HL-60/S4 (cell line): ENCODE results near the gene NOTCH3.

ENCODE experiments used
- in situ Hi-C: fragments of 300-500 bp; cut with MboI; formaldehyde crosslinking; loops from 2 replicates; pipeline ENCODE4 v1.14.3; 2022; ENCODE audit warnings: low sequenced_read_pairs

The NOTCH3 gene

DNA sequence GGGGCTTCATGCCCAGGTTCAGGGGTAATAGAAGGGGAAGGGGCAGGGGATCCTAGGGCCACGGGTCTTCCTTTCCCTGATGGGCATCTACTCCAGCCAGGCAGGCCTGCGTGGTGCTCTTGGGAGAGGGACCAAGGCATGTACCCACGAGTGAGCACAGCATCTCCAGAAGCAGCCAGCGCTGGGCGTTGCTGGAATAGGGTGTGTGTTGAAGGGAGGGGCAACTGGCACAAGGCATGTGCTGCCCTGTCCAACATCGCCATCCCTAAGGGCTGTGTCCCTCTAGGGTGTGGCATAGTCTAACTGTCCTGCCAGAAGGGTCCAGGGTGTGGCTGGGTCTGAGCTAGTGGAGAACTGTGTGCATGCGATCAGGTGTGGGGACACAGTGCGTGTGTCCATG lies 2.9 kb downstream of the NOTCH3 start:
- in situ Hi-C loops: no loop called here

DNA sequence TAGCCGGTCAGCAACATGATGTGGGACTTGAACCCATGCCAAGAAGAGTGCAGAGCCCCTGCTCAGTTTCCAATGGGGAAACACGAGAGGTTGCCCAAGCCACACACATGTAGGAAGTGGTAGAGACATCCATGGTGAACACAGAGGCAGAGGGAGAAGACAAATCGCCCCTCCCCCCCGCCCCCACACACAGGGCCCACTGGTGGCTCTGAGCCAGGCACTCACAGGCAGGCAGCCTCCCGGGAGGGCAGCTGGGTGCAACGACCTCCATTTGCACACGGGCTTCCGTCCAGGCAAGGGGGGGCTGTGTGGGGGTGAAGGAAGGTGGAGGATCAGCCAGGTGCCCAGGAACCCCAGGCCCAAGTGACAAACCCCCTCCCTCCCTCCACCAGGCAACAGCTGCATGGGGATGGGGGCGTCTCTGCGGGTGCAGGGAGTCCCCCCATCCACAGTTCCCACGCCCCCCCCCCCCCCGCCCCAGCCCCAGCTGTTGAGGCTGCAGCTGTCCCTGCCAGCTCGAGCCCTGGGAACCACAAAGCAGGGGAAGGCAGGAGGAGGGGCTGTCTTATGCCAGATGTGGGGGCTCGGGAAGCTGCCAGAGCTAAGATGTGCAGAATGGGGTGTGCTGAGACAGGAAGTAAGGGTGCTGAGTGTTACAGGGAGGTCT lies 3.4 kb downstream of the NOTCH3 start:
- in situ Hi-C loops: no loop called here

DNA sequence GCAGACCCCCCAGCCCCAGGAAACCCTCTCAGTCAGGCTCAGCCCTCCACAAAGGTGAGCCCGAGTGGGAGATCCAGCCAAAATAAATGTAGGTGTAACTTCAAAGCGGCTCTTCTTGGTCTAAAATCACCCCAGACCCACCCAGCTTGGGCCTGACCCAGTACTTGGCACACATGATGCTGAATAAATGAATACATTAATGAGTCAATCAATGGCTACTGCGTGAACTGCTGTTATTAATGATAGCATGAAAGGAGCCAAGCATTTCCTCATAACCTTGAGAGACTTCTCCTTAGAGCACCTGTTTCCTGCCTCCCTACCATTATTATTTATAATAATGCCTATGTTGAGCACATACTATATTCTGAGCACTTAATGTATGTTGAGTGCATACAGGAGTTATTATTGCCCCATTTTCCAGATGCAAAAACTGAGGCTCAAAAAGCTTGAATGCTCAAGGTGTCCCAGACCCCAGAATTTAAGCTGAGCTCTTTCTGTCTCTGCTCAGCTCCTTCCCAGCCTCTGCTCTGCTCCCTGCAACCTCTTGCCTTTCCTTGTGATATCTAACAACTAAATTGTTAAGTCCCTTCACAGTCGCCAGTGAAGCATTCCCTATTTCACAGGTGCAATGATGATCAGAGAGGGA lies 4.3 kb downstream of the NOTCH3 start:
- in situ Hi-C loops: no loop called here

DNA sequence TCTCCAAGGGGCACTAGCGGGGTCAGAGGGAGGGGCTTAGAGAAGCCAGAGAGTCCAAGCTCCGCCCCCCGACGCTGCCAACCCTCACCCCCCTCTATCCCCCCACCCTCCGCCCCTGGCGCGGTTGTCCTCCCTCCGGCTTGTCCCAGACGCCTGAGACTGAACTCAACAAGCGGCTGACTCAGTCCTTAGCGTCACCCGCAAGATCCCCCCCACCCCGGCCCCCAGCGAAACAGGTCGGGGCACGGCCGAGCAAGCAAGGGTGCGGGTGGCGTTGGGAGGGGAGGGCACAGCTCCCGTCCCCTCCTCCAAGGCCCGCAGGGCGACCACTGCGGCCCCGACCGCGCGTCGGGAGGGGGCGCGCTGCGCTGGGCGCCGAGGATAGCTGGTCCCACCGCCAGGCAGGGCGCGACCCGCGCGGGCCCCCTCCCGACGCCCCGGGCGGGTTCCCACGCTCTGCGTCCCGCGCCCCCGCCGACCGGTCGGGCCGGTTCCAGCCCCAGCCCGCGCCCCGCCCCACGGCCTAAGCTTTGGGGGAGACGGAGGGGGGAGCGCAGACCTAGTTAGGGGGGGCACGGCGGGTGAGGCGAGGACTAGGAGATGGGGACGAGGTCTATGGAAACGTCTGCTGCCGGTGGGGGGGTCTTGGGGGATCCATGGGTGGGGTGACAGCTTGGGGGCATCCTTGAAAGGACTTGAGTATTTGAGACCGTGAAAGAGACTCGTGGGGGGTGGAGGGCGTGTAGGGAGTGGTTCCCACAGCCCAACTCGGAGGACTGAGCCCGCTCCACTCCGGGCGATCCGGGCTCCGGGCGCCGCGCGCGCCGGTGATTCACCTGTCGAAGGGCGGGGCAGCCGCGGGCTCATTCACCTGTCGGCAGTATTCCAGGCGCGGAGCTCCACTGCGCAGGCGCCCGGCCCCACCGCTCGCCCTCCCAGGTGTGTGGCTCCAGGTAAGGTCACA lies 5.1 kb downstream of the NOTCH3 start:
- in situ Hi-C loops: no loop called here

DNA sequence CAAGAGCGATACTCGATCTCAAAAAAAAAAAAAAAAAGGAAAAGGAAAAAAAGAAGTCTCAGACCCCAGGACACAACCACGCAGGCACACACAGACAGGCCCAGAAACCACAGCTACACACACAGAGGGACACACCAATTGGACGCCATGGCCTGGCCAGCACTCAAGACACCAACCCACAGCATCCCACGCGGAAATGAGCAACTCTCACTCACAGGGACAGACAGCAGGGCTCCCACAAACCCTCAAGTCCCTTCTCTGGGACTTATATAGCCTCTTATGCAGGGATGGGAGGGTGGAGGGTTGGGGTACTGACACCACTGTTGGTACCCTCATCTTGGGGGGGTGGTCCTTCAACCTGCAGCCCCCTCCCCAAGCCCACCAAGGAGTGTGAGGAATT lies 5.9 kb downstream of the NOTCH3 start:
- in situ Hi-C loops: no loop called here

DNA sequence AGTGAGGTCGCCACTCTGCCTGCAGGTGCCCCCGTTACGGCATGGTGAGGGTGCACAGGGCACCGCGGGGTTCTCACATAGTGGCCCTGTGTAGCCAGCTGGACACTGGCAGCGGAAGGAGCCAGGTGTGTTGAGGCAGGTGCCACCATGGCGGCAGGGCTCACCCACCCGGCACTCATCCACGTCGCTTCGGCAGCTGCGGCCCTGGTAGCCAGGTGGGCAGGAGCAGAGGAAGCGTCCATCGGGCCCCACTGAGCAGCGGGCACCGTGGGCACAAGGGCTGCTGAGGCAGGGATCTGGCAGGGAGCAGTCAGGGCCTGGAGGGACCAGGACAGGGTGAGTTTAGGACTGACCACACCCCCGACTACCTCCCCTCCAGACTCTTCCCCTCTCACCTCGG lies 8.8 kb downstream of the NOTCH3 start:
- in situ Hi-C loops: no loop called here

DNA sequence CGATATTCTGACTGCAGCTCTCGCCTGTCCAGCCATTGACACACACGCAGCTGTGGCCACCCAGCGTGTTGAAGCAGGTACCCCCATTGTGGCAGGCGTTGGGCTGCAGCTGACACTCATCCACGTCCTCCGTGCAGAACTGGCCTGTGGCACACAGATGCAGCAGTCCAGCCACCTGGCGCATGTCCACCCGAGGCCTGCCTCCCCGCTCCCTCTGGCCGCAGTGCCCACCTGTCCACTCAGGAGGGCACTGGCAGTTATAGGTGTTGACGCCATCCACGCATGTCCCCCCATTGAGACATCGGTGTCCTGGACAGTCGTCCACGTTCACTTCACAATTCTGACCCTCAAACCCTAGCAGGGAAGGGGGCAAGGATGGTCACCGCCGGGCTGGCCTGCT lies 9.3 kb downstream of the NOTCH3 start:
- in situ Hi-C loops: no loop called here

DNA sequence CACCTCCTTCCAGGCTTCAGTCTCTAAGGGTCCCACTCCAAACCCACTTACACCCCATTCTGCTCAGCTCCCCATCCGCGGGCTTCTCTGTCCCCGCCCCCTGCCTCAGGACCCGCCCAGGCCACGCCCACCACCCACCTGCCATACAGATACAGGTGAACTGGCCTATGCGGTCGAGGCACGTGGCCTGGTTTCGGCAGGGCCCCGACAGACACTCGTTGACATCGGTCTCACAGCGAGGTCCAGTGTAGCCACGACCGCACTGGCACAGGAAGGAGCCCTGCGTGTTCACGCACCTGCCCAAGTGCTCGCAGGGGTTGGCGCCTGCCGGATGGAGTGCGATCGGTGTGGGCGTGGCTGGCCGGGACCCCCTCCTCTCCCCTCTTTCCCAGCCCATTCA lies 11.9 kb downstream of the NOTCH3 start:
- in situ Hi-C loops: no loop called here

DNA sequence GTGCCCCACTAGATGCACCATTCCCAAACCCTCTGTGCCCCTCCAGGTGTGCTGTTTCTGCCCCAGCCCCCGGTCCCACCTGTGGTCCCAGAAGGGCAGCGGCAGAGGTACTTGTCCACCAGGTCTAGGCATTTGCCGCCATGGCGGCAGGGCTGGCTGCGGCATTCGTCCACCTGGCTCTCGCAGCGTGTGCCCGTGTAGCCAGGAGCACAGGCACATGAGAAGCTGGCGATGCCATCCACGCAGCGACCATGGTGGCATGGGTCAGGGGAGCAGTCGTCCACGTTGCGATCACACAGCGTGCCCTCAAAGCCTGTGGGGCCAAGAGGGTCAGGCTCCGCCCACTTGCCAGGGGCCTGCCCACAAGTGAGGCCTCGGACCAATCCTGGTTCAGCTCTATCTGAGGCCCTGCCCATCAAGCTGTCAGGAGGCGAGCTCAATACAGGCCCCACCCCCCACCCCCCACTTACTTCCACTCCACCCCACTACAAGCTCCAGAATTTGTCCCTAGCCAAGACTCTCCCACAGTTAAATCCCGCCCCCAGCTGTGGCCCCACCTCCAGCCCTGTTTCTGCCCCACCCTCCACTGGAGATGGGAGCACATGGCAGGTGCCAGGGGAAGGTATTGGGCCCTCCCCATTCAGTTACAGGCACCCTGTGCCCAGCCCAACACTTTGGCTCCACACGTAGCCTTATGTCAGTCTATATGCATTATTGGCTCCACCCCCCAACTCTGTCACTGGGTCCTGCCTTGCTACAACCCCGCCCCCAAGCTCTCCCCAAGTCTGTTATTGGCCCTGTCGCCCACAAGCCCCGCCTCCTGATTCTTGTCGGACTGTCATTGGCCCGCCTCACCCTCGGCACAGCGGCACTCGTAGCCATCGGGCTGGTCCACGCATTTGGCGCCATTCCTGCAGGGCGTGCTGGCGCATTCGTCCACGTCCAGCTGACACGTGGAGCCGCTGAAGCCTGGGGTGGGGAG lies 13.5 kb downstream of the NOTCH3 start:
- in situ Hi-C loops: no loop called here

DNA sequence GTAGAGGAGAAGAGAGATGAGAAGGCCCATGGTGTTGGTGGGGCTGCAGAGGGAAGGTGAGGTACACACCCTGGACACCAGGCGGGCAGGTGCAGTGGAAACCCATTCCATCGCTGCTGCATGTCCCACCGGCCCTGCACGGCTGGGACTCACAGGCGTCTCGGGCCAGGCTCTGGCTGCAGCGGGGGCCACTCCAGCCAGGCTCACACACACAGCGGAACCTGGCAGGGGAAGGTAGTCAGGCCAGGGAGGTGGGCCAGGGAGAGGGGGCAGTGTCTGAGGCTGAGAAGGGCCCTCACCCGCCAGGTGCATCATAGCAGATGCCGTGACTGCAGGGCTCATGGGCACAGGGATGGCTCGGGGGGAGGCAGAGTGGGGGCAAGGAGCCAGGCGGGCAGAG lies 15.6 kb downstream of the NOTCH3 start:
- in situ Hi-C loops: no loop called here

DNA sequence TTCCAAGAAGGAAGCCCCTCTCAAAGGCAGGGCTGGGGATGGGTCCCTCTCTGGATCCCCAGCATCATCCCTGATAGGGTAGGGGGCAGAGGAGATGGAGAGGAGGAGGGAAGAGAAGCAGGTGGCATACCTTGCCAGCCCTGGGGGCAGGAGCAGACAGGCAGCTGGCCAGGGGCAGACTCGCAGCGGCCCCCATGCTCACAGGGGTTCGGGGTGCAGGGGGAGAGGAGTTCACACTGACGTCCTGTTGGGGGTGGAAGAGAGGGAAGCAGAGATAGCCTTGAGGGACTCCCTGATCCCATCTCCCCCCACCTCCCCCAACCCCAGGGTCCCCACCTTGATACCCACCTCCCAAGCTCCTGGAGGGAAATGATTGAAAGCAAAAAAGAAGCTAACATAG lies 16.0 kb downstream of the NOTCH3 start:
- in situ Hi-C loops: no loop called here

DNA sequence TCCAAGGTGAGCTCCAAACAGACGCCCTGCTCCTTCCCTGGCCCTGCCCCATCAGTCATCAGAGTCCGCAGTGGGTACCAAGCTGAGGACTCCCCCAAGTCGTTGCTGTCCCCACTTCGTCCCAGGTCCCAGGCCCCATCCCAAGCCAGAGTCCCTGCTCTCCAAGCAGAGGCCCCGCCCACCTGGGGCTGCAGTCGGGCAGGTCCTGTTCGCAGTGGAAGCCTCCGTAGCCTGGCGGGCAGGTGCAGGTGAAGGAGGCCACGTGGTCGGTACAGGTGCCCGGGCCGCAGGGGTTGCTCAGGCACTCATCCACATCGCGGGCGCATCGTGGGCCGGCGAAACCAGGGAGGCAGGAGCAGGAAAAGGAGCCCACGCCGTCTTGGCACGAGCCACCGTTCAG lies 19.4 kb downstream of the NOTCH3 start:
- in situ Hi-C loops: no loop called here

DNA sequence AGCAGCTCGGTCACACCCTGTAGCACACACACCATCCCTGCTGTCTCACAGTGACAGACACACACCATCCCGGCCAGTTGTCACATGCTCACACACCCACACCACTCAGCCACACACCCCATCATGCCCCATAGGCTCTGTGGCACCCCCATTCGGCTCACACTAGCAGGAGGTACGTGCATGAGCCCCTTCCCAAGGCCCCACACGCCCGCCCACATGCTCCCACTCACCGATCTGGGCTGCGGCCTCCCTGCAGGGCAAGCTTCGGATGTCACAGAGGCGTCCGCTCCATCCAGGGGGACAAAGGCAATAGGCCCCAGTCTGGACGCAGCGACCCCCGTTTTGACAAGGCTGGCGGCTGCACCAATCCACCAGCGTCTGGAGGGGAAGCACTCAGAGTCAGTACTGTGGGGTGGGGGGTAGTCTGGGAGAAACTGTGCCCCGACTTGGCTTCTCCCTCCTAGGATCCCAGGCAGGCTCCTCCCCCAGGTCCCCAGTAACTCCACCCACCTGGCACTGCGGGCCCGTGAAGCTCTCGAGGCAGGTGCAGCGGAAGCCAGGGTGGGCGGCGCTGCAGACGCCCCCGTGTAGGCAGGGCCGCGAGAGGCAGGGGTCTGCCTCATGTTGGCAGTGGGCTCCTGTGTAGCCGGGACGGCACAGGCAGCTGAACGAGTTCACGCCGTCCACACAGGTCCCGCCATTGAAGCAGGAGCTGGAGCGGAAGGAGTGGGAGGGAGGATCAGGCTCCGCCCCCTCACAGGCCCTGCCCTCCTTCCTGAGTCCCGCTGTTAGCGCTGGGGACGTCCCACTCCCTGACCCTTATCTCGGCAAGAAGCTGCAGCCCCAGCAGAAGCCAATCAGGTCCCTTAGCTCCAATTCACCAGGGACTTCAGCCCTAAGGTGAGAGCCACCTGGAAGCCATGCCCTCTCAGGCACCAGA lies 20.1 kb downstream of the NOTCH3 start:
- in situ Hi-C loops: no loop called here

DNA sequence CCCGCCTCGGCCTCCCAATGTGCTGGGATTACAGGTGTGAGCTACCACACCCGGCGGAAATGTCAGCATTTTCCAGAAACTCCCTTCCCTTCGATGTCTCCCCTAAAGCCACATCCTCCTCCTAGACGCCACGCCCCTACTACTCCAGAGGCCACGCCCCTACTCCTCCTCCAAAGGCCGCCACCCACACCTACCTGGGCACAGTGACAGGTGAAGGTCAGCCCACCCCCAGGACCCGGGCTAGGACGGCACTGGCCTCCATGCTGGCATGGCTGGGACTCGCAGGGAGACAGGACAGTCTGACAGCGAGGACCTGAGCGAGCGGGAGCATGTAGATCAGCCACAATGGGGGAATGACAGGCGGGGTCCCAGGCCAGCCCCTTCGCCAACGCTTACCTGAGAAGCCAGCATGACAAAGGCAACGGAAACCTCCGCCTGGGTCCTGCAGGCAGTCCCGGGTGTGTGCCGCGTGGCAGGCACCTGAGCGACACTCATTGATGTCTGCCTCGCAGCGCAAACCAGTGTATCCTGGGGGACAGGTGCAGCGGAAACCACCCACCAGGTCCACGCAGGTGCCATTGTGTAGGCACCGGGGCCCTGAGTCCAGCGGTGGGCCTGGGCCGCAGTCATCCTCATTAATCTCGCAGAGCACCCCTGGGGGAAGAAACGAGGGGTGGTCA lies 22.0 kb downstream of the NOTCH3 start:
- in situ Hi-C loops: loop anchor here (10.0 kb wide), 1 partner anchor 76 kb away; no protein-coding TSS in a partner anchor

DNA sequence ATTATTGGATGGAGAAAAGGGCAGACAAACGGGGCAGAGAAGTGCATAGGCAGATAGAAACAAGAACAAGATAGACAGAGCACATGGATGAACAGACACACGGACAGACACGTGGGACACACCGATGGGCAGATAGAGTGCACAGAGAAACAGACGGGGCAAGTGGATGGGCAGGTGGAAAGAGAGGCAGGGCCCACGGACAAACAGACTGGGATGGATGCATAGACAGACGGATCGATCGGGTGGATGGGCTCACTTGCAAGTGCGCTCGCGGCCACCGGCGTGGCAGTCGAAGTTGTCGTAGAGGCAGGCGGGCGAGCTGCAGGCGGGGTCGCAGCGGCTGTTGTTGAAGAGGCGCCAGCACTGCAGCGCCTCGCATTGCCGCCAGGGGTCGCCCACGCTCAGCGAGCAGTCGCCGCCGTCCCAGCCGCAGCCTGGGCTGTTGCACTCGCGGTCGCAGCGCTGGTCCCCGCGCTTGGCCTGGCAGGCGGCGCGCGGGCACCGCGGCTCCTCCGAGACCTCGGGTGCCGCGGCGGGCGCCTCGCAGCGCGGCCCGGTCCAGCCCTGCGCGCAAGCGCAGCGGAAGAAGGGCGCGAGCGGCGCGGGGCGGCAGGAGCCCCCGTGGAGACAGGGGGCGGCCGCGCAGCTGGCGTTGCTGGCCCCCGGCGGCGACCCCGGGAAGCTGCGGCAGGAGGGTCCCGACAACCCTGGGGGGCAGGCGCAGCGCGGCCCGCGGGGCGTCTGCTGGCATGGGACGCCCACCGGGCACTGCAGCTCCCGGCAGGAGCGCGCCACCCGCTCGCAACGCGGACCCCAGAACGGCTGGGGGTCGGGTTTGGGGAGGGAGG lies 23.3 kb downstream of the NOTCH3 start:
- in situ Hi-C loops: loop anchor here (10.0 kb wide), 1 partner anchor 77 kb away; no protein-coding TSS in a partner anchor

DNA sequence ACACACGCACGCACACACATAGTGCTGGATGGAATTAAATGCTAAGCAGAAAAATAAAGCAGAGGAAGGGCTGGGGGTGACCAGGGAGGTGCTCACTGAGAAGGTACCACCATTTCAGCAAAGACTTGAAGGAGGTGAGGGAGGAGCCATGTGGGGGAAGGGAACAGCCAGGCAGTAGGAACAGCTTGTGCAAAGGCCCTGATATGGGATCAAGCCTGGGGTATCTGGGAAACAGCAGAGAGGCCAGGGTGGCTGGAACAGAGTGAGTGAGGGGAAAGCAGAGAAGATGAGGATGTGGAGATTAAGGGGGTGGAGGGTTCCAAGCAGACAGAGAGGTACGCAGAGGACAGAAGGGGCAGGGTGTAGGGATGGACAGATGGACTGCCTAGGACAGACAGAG lies 25.2 kb downstream of the NOTCH3 start:
- in situ Hi-C loops: loop anchor here (10.0 kb wide), 1 partner anchor 79 kb away; no protein-coding TSS in a partner anchor

DNA sequence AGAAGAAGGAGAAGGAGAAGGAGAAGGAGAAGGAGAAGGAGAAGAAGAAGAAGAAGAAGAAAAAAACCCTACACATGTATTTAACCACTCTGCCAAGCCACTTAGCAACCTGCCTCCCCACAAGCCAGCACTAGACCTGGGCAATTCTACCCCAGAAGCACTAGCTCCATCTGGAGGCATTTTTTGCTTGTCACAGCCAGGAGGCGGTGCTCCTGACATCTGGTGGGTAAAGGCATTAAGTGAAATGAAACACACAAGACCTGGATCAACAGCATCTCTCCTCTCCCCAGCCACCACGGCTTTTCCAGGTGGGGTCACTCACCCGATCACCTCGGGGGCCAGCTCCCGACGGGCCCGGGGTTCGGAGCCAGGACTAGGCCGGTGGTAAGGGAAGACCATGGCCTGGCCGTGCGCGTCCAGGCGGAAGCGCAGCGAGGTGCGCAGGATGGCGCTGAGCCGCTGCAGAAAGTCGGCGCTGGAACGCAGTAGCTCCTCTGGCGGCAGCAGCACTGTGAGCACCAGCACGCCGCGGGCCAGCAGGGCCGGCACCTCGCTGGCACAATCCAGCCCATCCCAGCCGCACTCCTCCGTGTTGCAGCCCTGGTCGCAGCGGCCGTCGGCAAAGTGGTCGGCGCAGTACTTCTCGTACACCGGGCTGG lies 26.9 kb downstream of the NOTCH3 start:
- in situ Hi-C loops: loop anchor here (10.0 kb wide), 1 partner anchor 81 kb away; no protein-coding TSS in a partner anchor
